ENCODE results near the gene ABLIM1. TPM values are rescaled to one million over a fixed set of nuclear protein-coding genes. Genes with fewer than 3 reads are reported as not detected.

Gene ABLIM1
- total RNA-seq, 1 donor from 2014 or later = 144 TPM

DNA sequence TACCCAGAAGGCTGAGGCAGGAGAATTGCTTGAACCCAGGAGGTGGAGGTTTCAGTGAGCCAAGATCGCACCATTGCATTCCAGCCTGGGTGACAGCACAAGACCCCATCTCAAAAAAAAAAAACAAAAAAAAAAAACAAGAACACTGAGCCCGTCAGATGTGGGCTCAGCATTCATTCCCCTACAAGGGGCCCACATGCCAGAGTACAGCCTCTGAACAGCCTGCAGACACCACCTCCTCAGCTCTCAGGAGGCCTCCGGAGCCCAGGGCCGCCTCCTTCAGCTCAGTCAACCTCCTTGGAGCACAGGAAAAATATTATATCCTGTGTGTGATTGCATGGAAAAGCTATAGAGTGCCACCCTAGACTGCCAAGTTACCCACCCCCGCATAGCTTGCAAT, 112.3 kb downstream of the ABLIM1 start:
- Histone ChIP-seq H3K27me3 (no peaks in the 10 kb centered on the region), H3K9me3 (no peaks in the 10 kb centered on the region), H3K27ac (no peak overlapping the region), H3K4me1 (peaks cover 11% of the 10 kb centered on the region), H3K4me3 (no peak overlapping the region), H3K36me3 (no peaks in the 10 kb centered on the region)
- ATAC-seq = no peak
- intact Hi-C loops (cut with DNase I) = loop anchor here (10.0 kb wide), 1 partner anchor 239 kb away; no protein-coding TSS in a partner anchor
- no peak for TF ChIP-seq CTCF (IDR thresholded peaks at IDR 0.05)
- no peak for DNase-seq

DNA sequence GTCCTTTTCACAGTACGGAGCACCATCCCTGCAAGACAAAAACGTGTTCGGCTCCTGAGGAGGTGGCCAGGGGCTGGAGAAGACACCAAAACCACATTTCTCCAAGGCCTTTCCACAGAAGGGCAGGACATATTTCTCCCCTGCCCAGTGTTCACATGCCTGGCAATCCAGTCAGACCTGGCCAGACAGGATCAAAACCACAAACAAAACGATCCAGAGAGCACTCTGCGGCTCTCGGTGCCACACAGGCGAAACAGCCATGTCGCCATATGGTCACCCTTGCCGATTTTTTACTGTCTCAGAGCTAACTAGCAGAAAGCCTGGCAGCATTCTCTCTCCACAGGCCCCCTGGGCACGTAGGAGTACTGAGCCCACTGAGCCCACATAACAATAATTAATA, 113.0 kb downstream of the ABLIM1 start:
- no peak overlapping the region for H3K27ac ChIP-seq
- no peak for ATAC-seq
- H3K9me3 ChIP-seq = no peaks in the 10 kb centered on the region
- H3K4me3 ChIP-seq = no peak overlapping the region
- H3K27me3 ChIP-seq = no peaks in the 10 kb centered on the region
- no peak for DNase-seq
- H3K4me1 ChIP-seq = peaks cover 17% of the 10 kb centered on the region
- no peak for TF ChIP-seq CTCF (IDR thresholded peaks at IDR 0.05)
- intact Hi-C loops (cut with DNase I) = loop anchor here (10.0 kb wide), 1 partner anchor 240 kb away; no protein-coding TSS in a partner anchor
- no peaks in the 10 kb centered on the region for H3K36me3 ChIP-seq

GRCh38 chr10:114544045-114544659, 113.9 kb downstream of the ABLIM1 start:
- no peaks in the 10 kb centered on the region for H3K27me3 ChIP-seq
- ATAC-seq = peak; percentile 23
- no peak for DNase-seq
- no peaks in the 10 kb centered on the region for H3K36me3 ChIP-seq
- H3K4me3 ChIP-seq = no peak overlapping the region
- H3K9me3 ChIP-seq = no peaks in the 10 kb centered on the region
- H3K27ac ChIP-seq = no peak overlapping the region
- intact Hi-C loops (cut with DNase I) = loop anchor here (10.0 kb wide), 1 partner anchor 241 kb away; no protein-coding TSS in a partner anchor
- H3K4me1 ChIP-seq = peaks cover 19% of the 10 kb centered on the region
- no peak for TF ChIP-seq CTCF (IDR thresholded peaks at IDR 0.05)

DNA sequence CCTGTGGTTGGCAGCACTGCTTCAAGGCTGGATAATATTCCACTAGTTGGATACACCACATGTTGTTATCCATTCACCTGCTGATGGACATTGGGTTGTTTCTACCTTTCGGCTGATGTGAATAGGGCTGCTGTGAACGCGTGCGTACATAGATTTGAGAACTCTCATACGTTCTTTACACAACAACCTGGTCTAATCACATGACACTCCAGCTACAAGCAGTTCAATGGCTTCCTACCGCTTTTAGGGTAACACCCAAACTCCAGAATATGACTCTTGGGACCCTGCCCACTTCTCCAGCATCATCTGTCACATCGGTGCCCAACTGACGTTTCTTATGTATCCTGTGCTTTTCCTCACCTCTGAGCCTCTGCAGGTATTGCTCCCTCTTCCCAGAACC, 114.6 kb downstream of the ABLIM1 start:
- DNase-seq = no peak
- no peaks in the 10 kb centered on the region for H3K27me3 ChIP-seq
- no peak for TF ChIP-seq CTCF (IDR thresholded peaks at IDR 0.05)
- ATAC-seq = no peak
- H3K4me3 ChIP-seq = no peak overlapping the region
- no peaks in the 10 kb centered on the region for H3K36me3 ChIP-seq
- intact Hi-C loops (cut with DNase I) = loop anchor here (10.0 kb wide), 1 partner anchor 241 kb away; no protein-coding TSS in a partner anchor
- no peak overlapping the region for H3K27ac ChIP-seq
- H3K9me3 ChIP-seq = no peaks in the 10 kb centered on the region
- peaks cover 24% of the 10 kb centered on the region for H3K4me1 ChIP-seq

DNA sequence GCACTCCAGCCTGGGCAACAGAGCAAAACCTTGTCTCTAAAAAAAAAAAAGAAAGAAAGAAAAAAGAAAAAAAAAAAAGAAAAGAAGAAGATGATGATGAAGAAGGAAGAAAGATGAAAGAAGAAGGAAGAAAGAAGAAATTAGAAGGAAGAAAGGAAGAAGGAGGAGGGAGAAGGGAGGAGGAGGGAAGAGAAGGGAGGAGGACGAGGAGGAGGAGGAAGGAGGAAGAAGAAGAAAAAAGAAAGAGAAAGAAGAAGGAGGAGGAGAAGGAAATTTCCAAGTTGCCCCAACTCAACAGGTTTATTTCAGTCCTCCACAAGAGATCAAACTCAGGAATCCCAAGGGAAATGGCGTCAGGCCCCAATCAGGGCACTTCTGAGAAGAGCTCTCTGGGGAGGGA, 115.7 kb downstream of the ABLIM1 start:
- intact Hi-C loops (cut with DNase I) = loop anchor here (10.0 kb wide), 1 partner anchor 242 kb away; no protein-coding TSS in a partner anchor
- Histone ChIP-seq H3K27ac (no peak overlapping the region), H3K4me1 (peaks cover 27% of the 10 kb centered on the region), H3K36me3 (no peaks in the 10 kb centered on the region), H3K9me3 (no peaks in the 10 kb centered on the region), H3K4me3 (no peak overlapping the region), H3K27me3 (no peaks in the 10 kb centered on the region)
- no peak for TF ChIP-seq CTCF (IDR thresholded peaks at IDR 0.05)
- DNase-seq (no peak), ATAC-seq (no peak)
